GM13976 (cell line): Measurements from ENCODE around the gene PNPLA7.
"Not testable (repeated sequence)": the region's sequence is repeated elsewhere in the genome, so short reads cannot be mapped to it uniquely, and the experiment has no call there.

ENCODE experiments used
- DNase-seq: peaks from one replicate; pipeline ENCODE4 v3.0.0; 2012; ENCODE audit warnings: low spot score
- CTCF ChIP-seq: IDR thresholded peaks from 2 replicates; pipeline ENCODE4 v1.5.1; 2012; ENCODE audit warnings: borderline replicate concordance, mild to moderate bottlenecking; ENCODE audit not compliant: insufficient read depth; ENCODE audit errors: extremely low read depth, missing control alignments, control extremely low read depth
- in situ Hi-C: fragments of 300-500 bp; cut with MboI; formaldehyde crosslinking; loops from one replicate; pipeline ENCODE4 v1.12.0; 2022; ENCODE audit warnings: low sequenced_read_pairs, mixed read lengths, inconsistent platforms; ENCODE audit not compliant: unreplicated experiment

The PNPLA7 gene

DNA sequence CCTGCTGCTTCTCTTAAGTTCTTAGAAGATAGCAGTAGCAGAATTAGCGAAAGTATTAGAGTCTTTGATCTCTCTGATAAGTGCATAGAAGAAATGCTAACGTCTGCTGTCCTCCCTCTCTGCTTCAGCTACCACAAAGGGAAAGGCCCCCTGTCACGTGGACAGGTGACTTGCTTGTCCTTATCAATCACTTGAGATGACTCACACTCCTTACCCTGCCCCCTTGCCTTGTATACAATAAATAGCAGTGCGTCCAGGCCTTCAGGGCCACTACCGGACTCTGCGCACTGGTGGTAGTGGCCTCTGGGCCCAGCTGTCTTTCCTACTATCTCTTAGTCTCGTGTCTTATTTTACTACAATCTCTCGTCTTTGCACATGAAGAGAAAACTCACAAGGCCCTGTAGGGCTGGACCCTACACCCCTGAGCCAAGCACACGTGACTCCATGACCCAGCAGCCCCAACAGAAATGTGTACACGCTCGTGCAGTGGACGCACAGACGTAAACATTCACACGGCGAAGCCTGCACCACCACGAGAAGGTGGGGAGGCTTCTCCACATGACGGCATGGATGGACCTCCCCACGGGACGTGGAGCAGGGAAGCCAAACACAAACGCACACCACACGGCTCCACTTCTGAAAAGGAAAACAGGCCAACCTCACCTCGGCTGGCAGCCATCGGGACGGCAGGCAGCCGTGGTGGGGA, 38.3 kb downstream of the PNPLA7 start:
- DNase-seq = no peak
- in situ Hi-C loops = no loop called here

DNA sequence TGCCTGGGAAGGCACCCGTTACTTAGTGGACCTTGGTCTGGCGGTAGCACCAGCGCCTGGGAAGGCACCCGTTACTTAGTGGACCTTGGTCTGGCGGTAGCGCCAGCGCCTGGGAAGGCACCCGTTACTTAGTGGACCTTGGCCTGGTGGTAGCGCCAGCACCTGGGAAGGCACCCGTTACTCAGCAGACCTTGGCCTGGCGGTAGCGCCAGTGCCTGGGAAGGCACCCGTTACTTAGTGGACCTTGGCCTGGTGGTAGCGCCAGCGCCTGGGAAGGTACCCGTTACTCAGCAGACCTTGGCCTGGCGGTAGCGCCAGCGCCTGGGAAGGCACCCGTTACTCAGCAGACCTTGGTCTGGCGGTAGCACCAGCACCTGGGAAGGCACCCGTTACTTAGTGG, 39.1 kb downstream of the PNPLA7 start:
- DNase-seq, in situ Hi-C loops: not testable (repeated sequence)

More for the DNA sequence above, 38.3 kb downstream of the PNPLA7 start:
- no peak for TF ChIP-seq CTCF

DNA sequence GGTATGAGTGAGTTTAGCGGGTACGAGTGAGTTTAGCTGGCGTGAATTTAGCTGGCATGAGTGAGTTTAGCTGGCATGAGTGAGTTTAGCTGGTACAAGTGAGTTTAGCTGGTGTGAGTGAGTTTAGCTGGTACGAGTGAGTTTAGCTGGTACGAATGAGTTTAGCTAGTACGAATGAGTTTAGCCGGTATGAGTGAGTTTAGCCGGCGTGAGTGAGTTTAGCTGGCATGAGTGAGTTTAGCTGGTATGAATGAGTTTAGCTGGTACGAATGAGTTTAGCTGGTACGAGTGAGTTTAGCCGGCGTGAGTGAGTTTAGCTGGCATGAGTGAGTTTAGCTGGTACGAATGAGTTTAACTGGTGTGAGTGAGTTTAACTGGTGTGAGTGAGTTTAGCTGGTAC, 41.0 kb downstream of the PNPLA7 start:
- no peak for TF ChIP-seq CTCF
- in situ Hi-C loops = no loop called here
- no peak for DNase-seq

DNA sequence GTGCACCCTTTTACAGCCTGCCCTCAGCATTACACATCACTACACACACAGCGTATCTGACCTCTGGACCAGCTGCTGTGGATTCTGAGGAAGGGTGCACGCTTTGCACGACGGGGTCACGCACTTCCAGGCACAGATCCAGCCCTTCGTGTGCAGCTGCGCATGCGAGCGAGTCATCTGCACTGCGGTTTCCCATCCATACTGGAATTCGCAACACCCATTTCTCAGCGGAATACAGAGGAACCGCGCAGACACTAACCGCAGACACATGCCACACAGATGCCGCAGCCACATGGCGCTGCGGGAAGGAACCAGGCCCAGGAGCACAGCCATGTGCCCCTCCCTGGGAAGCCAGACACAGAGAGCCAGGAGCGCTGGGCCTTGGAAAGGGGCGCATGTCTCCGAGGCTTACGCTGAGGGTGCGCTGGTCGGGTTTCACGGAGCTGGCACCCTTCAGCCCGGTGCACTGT, 43.5 kb downstream of the PNPLA7 start:
- DNase-seq = no peak
- in situ Hi-C loops = no loop called here
- no peak for TF ChIP-seq CTCF

DNA sequence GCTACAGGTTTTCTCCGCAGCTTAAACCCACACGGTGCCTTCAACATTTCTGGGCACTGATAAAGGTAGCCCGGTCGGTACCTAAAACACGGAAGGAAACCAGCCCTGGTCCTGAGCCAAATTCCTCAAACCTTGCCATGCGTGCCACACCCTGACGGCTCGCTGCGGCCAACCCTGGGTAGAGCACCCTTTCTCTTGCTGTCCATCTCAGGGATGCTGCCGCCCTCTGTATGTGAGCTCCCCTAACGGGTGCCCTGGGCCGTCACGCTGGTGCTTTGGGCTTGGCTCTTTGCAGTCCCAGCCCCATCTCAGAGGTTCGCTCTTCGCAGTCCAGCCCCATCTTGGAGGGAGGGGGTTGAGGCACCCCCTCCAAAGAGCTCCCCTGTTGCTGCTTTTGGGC, 43.9 kb downstream of the PNPLA7 start:
- in situ Hi-C loops = no loop called here
- no peak for DNase-seq
- no peak for TF ChIP-seq CTCF

DNA sequence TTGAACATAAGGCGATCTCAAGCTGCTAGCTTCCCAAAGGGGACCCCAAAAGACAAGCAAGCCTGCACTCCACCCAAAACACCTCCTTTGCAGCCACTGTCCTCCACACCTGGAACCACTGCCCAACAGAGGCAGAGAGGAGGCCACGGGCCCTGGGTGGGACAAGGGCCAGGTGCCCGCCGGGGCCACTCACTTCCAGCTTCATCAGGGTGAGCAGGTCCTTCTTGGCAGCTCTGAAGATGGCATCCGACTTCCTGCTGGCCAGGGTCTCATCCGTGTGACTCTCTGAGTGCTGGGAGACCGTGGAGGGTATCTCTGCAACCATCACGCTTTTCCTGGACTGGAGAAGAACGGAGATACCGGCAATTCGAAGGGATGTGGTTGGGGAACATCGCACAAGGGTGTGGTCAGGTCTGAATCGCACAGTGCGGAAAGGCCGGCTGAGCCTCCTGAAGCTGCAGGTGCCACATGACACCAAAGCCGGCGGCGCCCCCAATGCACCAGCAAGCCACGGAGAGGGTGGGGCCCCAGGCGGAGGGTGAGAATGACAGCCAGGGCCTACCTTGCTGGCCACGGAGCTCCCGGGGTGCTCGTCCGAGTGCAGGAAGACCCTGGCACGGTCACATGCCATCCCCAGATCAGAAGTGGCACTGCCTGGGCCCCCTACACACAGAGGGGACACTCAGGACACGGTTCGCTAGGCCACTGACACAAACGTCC, 44.6 kb downstream of the PNPLA7 start:
- no peak for DNase-seq
- TF ChIP-seq CTCF = no peak
- in situ Hi-C loops = no loop called here

GRCh38 chr9:137504432-137504777, 45.8 kb downstream of the PNPLA7 start:
- no peak for TF ChIP-seq CTCF
- no peak for DNase-seq
- in situ Hi-C loops = no loop called here
